ENCODE data around the gene SIRPG.

DNA sequence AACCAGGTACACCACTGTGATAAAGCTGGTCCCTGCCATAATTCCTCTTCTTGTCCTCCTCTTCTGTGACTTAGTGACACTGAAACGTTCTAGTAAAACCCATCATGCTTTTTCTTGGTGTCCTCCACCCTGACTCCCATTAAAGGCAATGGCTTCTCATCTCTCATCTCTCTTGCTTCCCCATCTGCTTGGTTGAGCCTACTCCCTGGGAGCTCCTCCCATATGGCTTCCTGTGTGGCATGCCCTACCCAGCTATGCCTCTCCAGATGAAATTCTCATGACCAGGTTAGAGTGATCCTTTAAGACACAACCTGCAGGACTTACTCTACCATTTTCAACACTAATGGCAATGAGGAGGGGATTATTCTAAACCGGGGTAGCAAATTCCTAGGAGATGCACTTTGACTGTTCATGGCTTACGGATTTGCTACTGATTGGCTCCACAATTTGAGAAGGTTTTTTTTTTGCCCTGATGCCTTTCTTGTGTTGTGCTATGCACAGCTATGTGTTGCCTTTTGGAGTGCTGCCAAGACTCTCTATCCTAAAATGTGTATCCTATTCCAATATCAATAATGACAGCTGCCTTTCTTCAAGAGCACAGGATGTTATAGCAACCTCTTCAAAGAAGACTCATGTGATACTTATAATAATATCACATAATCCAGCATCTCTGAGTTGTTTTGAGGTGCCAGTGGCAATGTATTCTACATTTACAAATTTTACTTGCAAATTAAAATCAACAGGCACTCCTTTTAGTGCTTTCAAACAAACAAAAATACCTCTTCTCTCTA, 6.1 kb downstream of the SIRPG start:
- TF ChIP-seq, protein P1, sequence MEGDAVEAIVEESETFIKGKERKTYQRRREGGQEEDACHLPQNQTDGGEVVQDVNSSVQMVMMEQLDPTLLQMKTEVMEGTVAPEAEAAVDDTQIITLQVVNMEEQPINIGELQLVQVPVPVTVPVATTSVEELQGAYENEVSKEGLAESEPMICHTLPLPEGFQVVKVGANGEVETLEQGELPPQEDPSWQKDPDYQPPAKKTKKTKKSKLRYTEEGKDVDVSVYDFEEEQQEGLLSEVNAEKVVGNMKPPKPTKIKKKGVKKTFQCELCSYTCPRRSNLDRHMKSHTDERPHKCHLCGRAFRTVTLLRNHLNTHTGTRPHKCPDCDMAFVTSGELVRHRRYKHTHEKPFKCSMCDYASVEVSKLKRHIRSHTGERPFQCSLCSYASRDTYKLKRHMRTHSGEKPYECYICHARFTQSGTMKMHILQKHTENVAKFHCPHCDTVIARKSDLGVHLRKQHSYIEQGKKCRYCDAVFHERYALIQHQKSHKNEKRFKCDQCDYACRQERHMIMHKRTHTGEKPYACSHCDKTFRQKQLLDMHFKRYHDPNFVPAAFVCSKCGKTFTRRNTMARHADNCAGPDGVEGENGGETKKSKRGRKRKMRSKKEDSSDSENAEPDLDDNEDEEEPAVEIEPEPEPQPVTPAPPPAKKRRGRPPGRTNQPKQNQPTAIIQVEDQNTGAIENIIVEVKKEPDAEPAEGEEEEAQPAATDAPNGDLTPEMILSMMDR (tag by site-specific recombination; IDR thresholded peaks at IDR 0.05), result no peak
- TF ChIP-seq ZBTB8A (tag by site-specific recombination; IDR thresholded peaks at IDR 0.05) (no peak), ZNF23 (tag by site-specific recombination; IDR thresholded peaks at IDR 0.05; ENCODE audit: borderline replicate concordance) (no peak), ZNF610 (tag by site-specific recombination; IDR thresholded peaks at IDR 0.05; ENCODE audit: borderline replicate concordance) (no peak), ZNF571 (tag by site-specific recombination; IDR thresholded peaks at IDR 0.05) (no peak), ZNF140 (tag by site-specific recombination; IDR thresholded peaks at IDR 0.05) (no peak), ZNF585B (tag by site-specific recombination; IDR thresholded peaks at IDR 0.05) (no peak), ZNF692 (tag by site-specific recombination; IDR thresholded peaks at IDR 0.05) (no peak)
- TF ChIP-seq, protein P2, sequence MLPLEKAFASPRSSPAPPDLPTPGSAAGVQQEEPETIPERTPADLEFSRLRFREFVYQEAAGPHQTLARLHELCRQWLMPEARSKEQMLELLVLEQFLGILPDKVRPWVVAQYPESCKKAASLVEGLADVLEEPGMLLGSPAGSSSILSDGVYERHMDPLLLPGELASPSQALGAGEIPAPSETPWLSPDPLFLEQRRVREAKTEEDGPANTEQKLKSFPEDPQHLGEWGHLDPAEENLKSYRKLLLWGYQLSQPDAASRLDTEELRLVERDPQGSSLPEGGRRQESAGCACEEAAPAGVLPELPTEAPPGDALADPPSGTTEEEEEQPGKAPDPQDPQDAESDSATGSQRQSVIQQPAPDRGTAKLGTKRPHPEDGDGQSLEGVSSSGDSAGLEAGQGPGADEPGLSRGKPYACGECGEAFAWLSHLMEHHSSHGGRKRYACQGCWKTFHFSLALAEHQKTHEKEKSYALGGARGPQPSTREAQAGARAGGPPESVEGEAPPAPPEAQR (tag by site-specific recombination; IDR thresholded peaks at IDR 0.05), result no peak
